HEK293T (cell line): ENCODE results near the gene NRG2.

Experiments
- ARNT ChIP-seq: fragments of 450-650 bp; IDR thresholded peaks from 2 replicates; pipeline ENCODE4 v1.6.1; 2017; ENCODE audit warnings: mild to moderate bottlenecking
- BHLHE40 ChIP-seq: fragments of 450-650 bp; IDR thresholded peaks from 2 replicates; pipeline ENCODE4 v1.6.1; 2016; ENCODE audit warnings: mild to moderate bottlenecking, moderate library complexity, borderline replicate concordance
- CTBP1 ChIP-seq: fragments of 450-650 bp; IDR thresholded peaks from 2 replicates; pipeline ENCODE4 v1.6.1; 2016; ENCODE audit warnings: borderline replicate concordance
- ELF4 ChIP-seq: fragments of 450-650 bp; IDR thresholded peaks from 2 replicates; pipeline ENCODE4 v1.6.1; 2017; ENCODE audit warnings: antibody characterized with exemption
- FOXA1 ChIP-seq: fragments of 450-650 bp; IDR thresholded peaks from 2 replicates; pipeline ENCODE4 v1.6.1; 2016; ENCODE audit warnings: mild to moderate bottlenecking
- FOXK2 ChIP-seq: fragments of 450-650 bp; IDR thresholded peaks from 2 replicates; pipeline ENCODE4 v1.6.1; 2016; ENCODE audit warnings: mild to moderate bottlenecking
- FOXM1 ChIP-seq: fragments of 450-650 bp; IDR thresholded peaks from 2 replicates; pipeline ENCODE4 v1.6.1; 2017; ENCODE audit warnings: mild to moderate bottlenecking, borderline replicate concordance
- HDGF ChIP-seq: fragments of 450-650 bp; IDR thresholded peaks from 2 replicates; pipeline ENCODE4 v1.6.1; 2017; ENCODE audit warnings: antibody characterized with exemption, borderline replicate concordance
- NFRKB ChIP-seq: fragments of 450-650 bp; IDR thresholded peaks from 2 replicates; pipeline ENCODE4 v1.6.1; 2016; ENCODE audit warnings: mild to moderate bottlenecking, moderate library complexity
- PKNOX1 ChIP-seq: fragments of 450-650 bp; IDR thresholded peaks from 2 replicates; pipeline ENCODE4 v1.6.1; 2016
- SP1 ChIP-seq: fragments of 450-650 bp; IDR thresholded peaks from 2 replicates; pipeline ENCODE4 v1.6.1; 2017
- SUZ12 ChIP-seq: fragments of 450-650 bp; IDR thresholded peaks from 2 replicates; pipeline ENCODE4 v1.6.1; 2016; ENCODE audit warnings: mild to moderate bottlenecking
- TARDBP ChIP-seq: fragments of 450-650 bp; IDR thresholded peaks from 2 replicates; pipeline ENCODE4 v1.6.1; 2016

- TF ChIP-seq BHLHE40 = no peak
- TF ChIP-seq ARNT = no peak
- no peak for TF ChIP-seq SUZ12
- TF ChIP-seq FOXM1 = no peak
- TF ChIP-seq NFRKB = no peak
- no peak for TF ChIP-seq FOXK2
- TF ChIP-seq FOXA1 = no peak
- no peak for TF ChIP-seq CTBP1
- TF ChIP-seq HDGF = no peak
- no peak for TF ChIP-seq SP1
- no peak for TF ChIP-seq TARDBP
- TF ChIP-seq PKNOX1 = no peak
- TF ChIP-seq ELF4 = no peak
These were observed 17.7 kb upstream of the NRG2 start for GRCh38 chr5:140060816-140061215.
